ENCODE measurements around the gene INPP5D.

- TF ChIP-seq POLR2A (IDR thresholded peaks at IDR 0.05) (no peak), CTCF (IDR thresholded peaks at IDR 0.05) (no peak)
These were observed 114.0 kb downstream of the INPP5D start for GRCh38 chr2:233174137-233174536.
